GM18505 (cell line): ENCODE data around the gene NUDT3.
"Not testable (repeated sequence)": the region's sequence is repeated elsewhere in the genome, so short reads cannot be mapped to it uniquely, and the experiment has no call there.

Source experiments
- ATAC-seq: cut with Tn5 transposase; IDR thresholded peaks from one replicate; pipeline ENCODE4 v1.9.1; 2021; ENCODE audit not compliant: unreplicated experiment
- POLR2A ChIP-seq: IDR thresholded peaks from 4 replicates; pipeline ENCODE4 v1.6.1; 2011; ENCODE audit warnings: borderline replicate concordance; ENCODE audit not compliant: insufficient read depth, insufficient read length; ENCODE audit errors: extremely low read depth

The NUDT3 gene

DNA sequence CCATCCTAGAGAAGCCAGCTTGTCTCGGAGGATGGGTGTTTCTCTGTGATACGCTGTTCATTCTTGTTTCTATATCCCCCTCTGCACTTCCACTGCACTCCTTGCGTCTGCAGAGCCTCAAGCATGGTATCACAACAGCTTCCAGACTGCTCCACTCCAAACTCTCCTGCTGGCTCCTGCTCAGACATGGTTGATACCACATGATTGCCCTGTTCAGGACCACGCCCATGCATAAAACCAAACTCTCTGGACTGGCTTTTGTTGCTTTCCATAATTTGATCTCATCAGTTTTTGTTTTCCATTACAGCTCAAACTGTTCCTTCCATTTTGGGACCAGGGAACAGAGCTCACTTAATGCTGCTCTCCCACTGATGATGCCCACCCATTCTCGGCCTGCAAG, 113.6 kb downstream of the NUDT3 start:
- no peak for TF ChIP-seq POLR2A
- ATAC-seq: no peak

GRCh38 chr6:34277763-34278112, 114.7 kb downstream of the NUDT3 start:
- no peak for TF ChIP-seq POLR2A
- no peak for ATAC-seq

DNA sequence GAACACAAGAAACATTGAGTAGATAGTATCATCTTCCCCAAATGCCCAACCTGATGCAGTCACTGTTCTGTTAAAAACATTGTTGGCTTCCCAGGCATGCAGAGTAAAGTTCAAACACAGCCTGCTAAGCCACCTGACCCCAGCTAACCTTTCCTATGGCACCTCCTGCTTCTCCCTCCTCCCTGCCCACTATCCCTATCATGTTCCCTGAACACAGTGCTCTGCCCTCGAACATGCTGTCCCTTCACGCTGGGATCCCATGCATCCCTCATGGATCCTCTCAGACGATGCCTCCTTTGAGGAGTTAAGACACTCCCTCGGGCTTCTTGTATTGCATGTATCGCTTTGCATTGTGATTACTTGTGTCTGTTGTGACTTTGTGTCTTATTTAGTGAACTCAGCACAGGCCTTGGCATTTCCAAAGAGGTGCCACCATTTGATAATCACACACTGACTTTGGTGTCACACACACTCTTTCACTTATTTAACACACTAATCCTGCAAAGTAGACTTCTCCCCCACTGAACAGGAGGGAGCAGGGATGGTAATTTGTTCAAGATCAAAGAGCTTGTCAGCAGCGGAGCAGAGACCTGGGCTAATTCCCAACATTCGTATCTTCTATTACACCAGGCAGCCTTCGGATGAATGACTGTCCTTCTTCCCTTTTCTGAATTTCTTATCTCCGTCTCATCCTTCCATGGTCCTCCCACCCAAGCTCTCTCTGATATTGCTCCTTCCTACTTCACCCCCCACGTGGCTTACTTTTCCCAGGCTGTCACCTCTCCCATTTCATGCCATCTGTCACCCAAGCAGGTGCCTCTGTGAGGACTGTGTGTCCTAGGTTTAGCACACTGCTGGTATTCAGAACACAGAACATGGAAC, 115.3 kb downstream of the NUDT3 start:
- no peak for ATAC-seq
- no peak for TF ChIP-seq POLR2A

- no peak for ATAC-seq
These were observed 116.3 kb downstream of the NUDT3 start for GRCh38 chr6:34276191-34276590.

DNA sequence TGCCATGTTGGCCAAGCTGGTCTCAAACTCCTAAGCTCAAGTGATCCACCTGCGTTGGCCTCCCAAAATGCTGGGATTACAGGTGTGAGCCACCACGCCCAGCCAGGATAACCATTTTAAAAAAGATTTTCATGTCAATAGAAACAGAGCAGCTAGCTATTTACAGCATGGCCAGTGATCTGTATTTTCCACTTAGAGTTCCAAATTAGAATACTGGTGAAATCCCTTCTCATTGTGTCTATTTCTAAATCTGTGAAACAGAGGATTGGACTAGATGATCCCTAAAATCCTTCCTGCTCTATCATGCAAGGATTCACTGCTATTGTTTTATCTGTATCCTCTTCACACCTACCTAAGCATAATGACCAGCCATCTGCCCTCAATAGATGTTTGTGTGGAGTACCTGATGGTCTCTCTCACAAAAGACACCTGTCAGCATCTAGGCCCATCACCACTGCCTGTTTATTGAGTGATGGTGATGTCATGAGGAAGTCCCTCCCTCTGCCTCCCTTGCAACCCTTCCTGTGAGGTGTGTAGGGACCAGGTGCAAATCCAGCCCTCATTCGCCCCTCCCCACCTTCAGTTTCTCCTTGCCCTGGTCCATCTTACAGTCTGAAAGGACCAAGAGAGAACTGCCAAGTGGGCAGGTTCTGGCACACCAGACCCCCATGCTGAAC, 117.2 kb downstream of the NUDT3 start:
- ATAC-seq: no peak
- TF ChIP-seq POLR2A: no peak

More at GRCh38 chr6:34276191-34276590, 116.3 kb downstream of the NUDT3 start:
- no peak for TF ChIP-seq POLR2A

DNA sequence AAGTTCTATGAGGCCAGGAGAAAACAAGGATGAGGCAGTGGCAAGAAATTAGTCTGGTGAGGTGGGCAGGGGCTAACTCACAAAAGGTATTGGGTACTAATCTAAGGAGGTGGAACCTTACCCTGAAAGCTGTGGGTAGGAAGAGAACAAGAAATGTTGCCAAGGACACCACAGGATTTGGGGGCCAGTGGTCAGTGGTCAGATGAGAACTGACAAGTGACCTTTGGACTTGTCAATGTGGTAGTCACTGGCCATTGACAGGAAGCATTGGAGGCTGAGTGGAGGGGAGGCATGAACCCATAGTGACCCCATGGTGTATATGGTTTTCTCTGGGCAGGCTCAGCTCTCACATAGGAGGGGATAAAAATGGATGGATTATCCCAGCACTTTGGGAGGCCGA, 118.3 kb downstream of the NUDT3 start:
- no peak for TF ChIP-seq POLR2A
- no peak for ATAC-seq

- no peak for ATAC-seq
- TF ChIP-seq POLR2A: no peak
These were observed 119.1 kb downstream of the NUDT3 start for GRCh38 chr6:34273242-34273805.

- TF ChIP-seq POLR2A: no peak
These were observed 120.2 kb downstream of the NUDT3 start for GRCh38 chr6:34272013-34272926.

GRCh38 chr6:34269658-34270341, 122.7 kb downstream of the NUDT3 start:
- not testable (repeated sequence) for ATAC-seq

More at GRCh38 chr6:34272013-34272926, 120.2 kb downstream of the NUDT3 start:
- ATAC-seq: no peak

- not testable (repeated sequence) for ATAC-seq
These were observed 123.3 kb downstream of the NUDT3 start for GRCh38 chr6:34269132-34269531.

DNA sequence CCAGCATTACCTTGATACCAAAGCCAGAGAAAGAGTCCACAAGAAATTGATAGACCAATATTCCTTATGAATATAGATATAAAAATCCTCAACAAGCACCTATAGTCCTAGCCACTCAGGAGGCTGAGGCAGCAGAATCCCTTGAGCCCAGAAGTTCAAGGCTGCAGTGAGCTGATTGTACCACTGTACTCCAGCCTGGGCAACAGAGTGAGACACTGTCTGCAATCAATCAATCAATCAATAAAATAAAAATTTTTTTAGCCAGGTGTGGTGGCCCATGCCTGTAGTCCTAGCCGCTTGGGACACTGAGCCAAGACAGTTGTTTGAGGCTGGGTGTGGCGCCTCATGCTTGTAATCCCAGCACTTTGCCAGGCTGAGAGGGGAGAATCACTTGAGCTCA, 124.7 kb downstream of the NUDT3 start:
- no peak for TF ChIP-seq POLR2A
- no peak for ATAC-seq

- ATAC-seq: not testable (repeated sequence)
These were observed 129.0 kb downstream of the NUDT3 start for GRCh38 chr6:34263484-34263883.
